ENCODE data around the gene MAD1L1. TPM values are rescaled to one million over a fixed set of nuclear protein-coding genes. Genes with fewer than 3 reads are reported as not detected.
A peak's percentile ranks its signal among the peaks of the same experiment; 100 is the strongest.
"Not testable (repeated sequence)": the region's sequence is repeated elsewhere in the genome, so short reads cannot be mapped to it uniquely, and the experiment has no call there.

Gene MAD1L1
- total RNA-seq, 2 donors from 2014 or later: 81.3 to 115 TPM

DNA sequence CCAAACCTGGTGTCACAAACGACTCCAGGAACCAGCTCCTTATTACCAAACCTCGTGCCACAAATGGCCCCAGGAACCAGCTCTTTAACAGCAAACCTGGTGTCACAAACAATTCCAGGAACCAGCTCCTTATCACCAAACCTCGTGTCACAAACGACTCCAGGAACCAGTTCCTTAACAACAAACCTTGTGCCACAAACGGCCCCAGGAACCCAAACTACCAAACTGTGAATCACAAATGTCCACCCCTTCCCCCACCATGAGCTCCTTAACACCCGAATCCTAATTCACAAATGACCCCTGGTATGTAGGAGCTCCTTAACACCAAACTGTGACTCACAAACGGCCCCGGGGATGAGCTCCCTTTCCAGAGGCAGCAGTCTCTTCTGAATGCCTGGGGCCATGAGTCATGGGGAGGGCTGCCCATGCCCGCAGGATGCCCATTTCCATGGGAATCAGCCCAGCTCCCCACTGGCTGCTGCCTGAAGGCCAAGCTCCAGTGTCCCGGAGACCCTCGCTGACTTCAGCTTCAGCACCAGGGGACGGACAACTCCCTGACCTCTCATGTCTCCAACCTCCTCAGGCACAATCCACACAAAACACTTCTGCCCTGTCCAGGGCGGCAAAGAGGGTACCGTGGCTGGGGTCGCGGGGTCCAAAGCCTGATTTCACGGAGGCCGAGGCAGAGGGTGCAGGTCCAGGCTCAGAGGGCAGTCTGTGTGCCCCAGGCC lies 349.5 kb downstream of the MAD1L1 start:
- Mint-ChIP-seq H3K27ac (peak overlapping the region; percentile 32), H3K27me3 (no peaks in the 10 kb centered on the region), H3K36me3 (ENCODE audit: low read depth) (peaks cover 7% of the 10 kb centered on the region), H3K4me1 (peaks cover 18% of the 10 kb centered on the region), H3K4me3 (no peak overlapping the region)
- ATAC-seq: no peak
- H3K9me3 ChIP-seq (ENCODE audit: control insufficient read depth, low read length, poor library complexity, severe bottlenecking): peaks cover 2% of the 10 kb centered on the region
- no peak for DNase-seq

DNA sequence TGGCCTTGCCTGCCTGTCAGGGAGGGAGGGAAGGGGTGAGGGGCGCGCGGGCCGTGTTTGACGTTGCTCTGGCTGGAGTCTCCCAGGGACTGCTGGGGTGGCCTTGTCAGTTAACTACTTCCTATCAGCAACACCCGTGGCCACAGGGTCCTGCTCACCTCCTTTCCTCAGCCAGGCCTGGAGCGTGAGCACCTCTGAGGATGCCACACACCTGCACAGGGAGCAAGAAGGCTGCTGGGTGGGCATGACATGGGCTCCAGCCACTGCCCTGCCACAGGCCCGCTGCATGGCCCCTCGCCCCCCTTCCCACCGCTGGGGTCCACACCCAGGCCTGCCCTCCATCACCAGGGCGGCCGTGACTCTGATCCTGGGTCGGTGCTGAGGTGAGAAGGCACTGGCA lies 350.3 kb downstream of the MAD1L1 start:
- Mint-ChIP-seq H3K27ac (peak overlapping the region; percentile 32), H3K36me3 (ENCODE audit: low read depth) (no peaks in the 10 kb centered on the region), H3K4me1 (peaks cover 18% of the 10 kb centered on the region), H3K27me3 (no peaks in the 10 kb centered on the region), H3K4me3 (no peak overlapping the region)
- ATAC-seq: no peak
- DNase-seq: no peak
- peaks cover 2% of the 10 kb centered on the region for H3K9me3 ChIP-seq (ENCODE audit: control insufficient read depth, low read length, poor library complexity, severe bottlenecking)

DNA sequence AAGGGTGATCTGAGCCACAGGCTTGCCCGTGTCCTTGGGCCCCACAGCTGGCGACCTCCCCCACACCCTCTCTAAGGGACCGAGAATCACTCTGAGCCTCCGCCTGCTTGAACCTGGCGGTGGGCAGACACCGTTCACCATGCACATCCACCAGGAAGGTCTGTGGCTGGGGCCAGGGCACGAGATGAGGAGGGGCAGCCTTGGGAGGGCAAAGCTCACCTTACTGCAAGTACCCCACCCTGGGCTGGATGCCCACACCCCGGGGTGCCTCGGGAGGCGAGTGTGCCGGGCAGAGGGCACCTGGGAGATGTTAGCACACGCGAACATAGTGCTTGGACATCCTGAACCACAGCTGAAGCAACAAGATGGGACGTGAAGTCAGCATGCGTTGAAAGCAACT lies 350.8 kb downstream of the MAD1L1 start:
- no peak for ATAC-seq
- H3K27me3 Mint-ChIP-seq: no peaks in the 10 kb centered on the region
- H3K27ac Mint-ChIP-seq: no peak overlapping the region
- H3K4me1 Mint-ChIP-seq: peaks cover 18% of the 10 kb centered on the region
- DNase-seq: no peak
- peaks cover 2% of the 10 kb centered on the region for H3K9me3 ChIP-seq (ENCODE audit: control insufficient read depth, low read length, poor library complexity, severe bottlenecking)
- H3K36me3 Mint-ChIP-seq (ENCODE audit: low read depth): no peaks in the 10 kb centered on the region
- no peak overlapping the region for H3K4me3 Mint-ChIP-seq

DNA sequence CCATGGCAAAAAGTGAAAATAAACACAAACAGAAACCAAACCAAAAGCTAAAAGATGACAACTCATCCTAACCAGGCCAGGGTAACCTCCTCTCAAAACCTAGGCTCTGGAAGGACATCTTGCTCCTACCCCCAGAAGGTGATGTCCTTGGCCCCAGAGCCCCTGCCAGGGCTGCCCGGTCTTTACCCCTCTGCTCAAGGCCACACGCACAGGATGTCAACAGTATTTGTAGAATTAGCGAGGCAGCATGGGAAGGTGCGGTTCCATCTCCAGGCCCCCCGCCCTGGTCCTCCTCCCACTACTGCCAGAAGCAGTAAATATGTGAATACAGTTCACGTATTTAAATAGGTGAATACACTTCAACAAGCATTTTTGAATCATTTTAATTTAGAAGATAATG lies 356.1 kb downstream of the MAD1L1 start:
- DNase-seq; ATAC-seq; H3K27me3 Mint-ChIP-seq; H3K9me3 ChIP-seq (ENCODE audit: control insufficient read depth, low read length, poor library complexity, severe bottlenecking); H3K36me3 Mint-ChIP-seq (ENCODE audit: low read depth); H3K27ac Mint-ChIP-seq; H3K4me3 Mint-ChIP-seq: not testable (repeated sequence)
- peaks cover 15% of the 10 kb centered on the region for H3K4me1 Mint-ChIP-seq

DNA sequence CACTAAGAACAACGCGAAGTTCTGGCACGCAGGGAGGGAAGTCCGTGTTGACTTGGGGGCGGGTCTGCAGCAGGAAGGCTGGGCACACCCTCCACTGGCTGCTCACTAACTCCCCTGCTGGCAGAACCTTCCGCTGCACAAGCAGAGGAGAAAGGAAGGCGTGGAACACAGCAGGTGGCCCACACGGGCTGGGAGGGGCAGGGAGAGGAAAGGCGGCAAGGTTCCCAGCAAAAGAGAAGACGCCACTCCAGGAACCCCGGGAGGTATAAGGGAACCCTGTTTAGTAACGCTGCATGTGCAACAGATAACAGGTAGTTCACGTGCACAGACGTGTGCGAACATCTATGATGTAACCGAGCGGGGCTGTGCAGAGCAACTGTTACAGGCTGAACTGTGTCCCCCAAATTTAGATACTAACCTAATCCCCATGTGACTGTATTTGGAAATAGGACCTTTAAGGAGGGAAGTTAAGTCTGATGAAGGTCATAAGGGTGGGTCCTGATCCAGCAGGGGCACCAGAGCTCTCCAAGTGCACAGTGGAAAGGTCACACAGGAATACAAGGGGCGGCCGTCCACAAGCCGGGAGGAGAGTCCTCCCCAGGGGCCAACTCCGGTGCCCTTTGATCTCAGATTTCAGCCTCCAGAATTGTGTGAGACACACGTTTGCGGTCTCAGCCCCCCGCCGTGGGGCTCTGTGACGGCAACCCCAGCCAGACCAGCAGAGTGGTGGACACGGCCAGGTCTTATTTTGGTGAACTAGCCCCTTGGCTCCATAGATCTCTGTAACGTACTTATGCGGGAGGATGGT lies 357.1 kb downstream of the MAD1L1 start:
- H3K4me1 Mint-ChIP-seq: peaks cover 13% of the 10 kb centered on the region
- H3K36me3 Mint-ChIP-seq (ENCODE audit: low read depth); DNase-seq; H3K27me3 Mint-ChIP-seq; H3K4me3 Mint-ChIP-seq; H3K27ac Mint-ChIP-seq; H3K9me3 ChIP-seq (ENCODE audit: control insufficient read depth, low read length, poor library complexity, severe bottlenecking): not testable (repeated sequence)
- ATAC-seq: peak; percentile 91

DNA sequence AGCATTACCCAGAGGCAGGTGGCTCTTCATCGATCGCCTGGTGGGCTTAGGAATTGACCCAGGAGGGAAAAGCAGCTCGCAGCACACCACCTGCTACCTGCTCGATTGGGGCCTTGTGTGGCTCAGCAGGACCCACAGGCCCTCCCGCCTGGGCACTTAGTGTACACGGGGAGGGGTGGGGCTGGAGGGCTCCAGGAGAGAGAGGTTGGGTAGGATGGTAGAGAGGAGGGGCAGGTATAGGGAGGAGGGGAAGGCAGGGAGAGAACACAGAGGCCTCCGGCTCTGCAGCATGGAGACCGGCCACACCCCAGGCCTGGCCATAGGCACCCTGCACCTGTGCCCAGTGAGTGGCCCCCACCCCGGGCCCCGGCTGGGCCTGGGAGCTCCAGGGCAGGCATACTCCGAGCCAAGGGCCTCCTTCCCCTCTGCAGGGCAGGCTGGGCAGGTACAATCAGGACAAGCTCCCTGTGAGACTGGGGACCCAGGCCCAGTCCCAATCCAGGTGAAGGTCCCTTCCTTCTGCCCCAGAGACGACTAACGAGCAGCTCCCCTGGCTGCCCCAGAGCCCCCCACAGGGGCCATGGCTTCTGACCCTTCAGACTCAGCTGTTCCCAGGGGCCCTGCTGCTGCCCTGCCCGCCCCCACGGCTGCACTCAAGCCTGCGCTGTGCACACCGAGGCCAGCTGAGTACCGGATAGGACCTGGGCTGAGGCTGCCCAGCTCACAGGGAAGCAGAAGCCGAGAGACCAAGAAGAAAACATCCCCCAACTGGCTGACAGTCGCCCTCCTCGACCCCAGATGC lies 358.0 kb downstream of the MAD1L1 start:
- H3K36me3 Mint-ChIP-seq (ENCODE audit: low read depth); ATAC-seq; H3K9me3 ChIP-seq (ENCODE audit: control insufficient read depth, low read length, poor library complexity, severe bottlenecking); H3K27me3 Mint-ChIP-seq; H3K4me3 Mint-ChIP-seq; DNase-seq; H3K27ac Mint-ChIP-seq: not testable (repeated sequence)
- peaks cover 13% of the 10 kb centered on the region for H3K4me1 Mint-ChIP-seq

DNA sequence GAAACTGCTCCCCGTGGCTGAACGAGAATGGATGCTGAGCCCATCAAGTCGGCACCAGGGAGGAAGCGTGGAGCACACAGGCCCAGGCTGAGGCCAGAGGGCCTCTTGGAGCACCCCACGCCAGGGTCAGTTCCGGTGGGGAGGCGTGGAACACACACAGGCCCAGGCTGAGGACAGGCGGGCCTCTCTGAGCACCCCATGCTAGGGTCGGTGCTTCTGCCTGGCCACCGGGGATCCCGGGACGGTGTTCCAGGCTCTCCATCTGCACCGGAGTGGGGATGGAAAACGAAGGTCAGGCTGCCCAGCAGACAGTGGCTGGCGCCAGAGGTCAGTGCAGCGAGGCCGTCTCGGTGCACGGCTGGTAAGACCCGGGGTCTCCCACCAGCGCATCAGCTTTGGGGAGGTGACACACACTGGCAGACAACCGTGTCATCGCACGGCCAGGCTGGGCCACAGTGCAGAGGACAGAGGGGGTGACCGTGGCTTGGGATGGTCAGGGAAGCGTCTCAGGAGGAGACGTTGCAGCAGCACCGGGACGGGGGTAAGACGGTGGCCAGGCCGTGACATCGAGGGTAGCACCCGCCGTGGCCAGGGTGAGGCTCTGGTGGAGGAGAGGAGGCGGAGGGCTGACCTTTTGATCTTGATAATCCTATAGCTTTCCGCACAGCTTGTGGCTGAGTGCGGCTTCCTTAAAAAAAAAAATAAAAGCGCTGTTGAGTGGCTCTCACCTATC lies 358.7 kb downstream of the MAD1L1 start:
- H3K27me3 Mint-ChIP-seq: no peaks in the 10 kb centered on the region
- no peak overlapping the region for H3K27ac Mint-ChIP-seq
- no peak for DNase-seq

DNA sequence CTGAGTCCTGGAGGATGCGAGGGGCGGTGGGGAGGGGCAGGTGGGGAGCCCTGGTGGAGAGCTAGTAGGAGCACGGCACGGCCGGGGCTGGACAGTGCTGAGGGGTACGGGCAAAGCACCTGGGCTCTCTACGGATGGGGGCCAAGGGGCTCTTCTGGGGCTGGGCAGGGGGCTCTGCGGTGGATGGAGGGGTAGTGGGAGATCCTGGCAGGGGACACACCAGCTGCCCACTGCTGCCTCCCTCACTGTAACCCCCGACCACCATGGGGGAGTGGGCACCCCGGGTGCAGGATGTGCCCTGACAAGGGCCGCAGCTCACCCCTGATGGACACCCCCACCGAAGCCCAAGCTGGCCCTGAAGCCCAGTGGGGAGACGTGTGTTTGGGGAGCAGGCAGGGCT lies 359.3 kb downstream of the MAD1L1 start:
- ATAC-seq (no peak), DNase-seq (no peak)
- peaks cover 13% of the 10 kb centered on the region for H3K4me1 Mint-ChIP-seq
- H3K4me3 Mint-ChIP-seq: no peak overlapping the region
- no peaks in the 10 kb centered on the region for H3K36me3 Mint-ChIP-seq (ENCODE audit: low read depth)
- H3K9me3 ChIP-seq (ENCODE audit: control insufficient read depth, low read length, poor library complexity, severe bottlenecking): no peaks in the 10 kb centered on the region
- no peaks in the 10 kb centered on the region for H3K27me3 Mint-ChIP-seq
- H3K27ac Mint-ChIP-seq: no peak overlapping the region

More for the DNA sequence above, 358.7 kb downstream of the MAD1L1 start:
- Mint-ChIP-seq H3K4me3 (peak overlapping the region; percentile 31), H3K36me3 (ENCODE audit: low read depth) (no peaks in the 10 kb centered on the region), H3K4me1 (peaks cover 13% of the 10 kb centered on the region)
- ATAC-seq: no peak
- no peaks in the 10 kb centered on the region for H3K9me3 ChIP-seq (ENCODE audit: control insufficient read depth, low read length, poor library complexity, severe bottlenecking)

DNA sequence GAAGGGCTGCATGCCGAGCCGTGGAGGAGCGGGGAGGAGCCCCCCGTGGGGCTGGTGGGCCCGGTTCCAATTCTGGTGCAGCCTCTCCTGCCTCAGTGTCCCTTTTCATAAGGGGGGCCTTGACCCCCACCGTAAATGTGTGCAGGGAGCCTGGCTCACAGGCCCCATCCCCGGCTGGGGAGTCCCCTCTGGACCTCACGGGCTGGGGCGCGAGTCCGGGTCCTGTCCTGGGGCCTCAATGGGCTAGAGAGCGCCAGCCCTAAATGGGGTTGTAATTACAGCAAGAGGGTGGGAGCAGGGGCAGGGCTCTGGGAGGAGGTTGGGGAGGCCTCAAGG lies 359.7 kb downstream of the MAD1L1 start:
- Mint-ChIP-seq H3K4me1 (peaks cover 13% of the 10 kb centered on the region), H3K36me3 (ENCODE audit: low read depth) (no peaks in the 10 kb centered on the region)
- no peak for ATAC-seq

DNA sequence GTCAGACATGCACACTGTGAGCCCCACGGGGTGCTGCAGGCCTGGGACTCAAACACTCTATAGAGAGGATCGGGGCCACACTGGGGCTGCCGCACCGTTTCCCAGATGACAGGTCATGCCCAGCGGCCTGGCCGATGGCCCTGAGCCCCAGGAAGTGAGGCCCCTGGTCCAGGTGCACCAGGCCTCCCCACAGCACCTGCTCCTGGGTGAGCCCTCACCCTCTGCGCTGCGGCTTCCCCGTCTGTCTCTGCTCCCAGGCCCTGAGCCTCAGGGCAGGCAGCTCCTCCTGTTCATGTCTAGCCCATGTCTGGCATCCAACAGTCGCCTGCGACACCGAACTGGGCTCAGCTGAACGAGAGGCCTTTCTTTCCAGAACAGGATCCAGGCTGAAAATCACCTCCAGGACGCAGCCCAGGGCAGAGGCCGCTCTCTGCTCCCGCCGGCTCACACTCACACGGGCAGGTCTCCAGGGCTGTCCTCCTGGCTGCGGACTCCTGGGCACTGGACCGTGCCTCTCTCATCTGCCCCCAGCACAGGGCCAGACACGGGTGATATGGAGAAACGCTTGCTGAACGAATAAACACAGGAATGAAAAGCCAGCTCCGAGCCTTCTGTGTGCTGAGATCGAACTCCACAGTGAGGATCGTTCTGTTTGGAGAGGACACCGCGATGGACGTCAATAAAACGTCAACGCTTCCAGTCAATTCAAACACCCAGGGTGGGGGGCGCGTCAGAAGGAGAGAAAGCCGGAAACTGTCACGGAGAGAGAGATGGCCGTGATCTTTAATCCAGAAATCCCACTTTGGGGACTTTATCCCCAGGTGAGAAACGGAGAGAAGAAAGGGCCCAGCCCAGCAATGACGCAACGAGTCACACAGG lies 360.3 kb downstream of the MAD1L1 start:
- H3K27ac Mint-ChIP-seq: no peak overlapping the region
- no peak for DNase-seq
- no peak for ATAC-seq
- H3K4me1 Mint-ChIP-seq: peaks cover 13% of the 10 kb centered on the region
- no peak overlapping the region for H3K4me3 Mint-ChIP-seq
- no peaks in the 10 kb centered on the region for H3K36me3 Mint-ChIP-seq (ENCODE audit: low read depth)
- H3K9me3 ChIP-seq (ENCODE audit: control insufficient read depth, low read length, poor library complexity, severe bottlenecking): no peaks in the 10 kb centered on the region
- H3K27me3 Mint-ChIP-seq: no peaks in the 10 kb centered on the region

More for the DNA sequence above, 359.7 kb downstream of the MAD1L1 start:
- no peaks in the 10 kb centered on the region for H3K9me3 ChIP-seq (ENCODE audit: control insufficient read depth, low read length, poor library complexity, severe bottlenecking)
- DNase-seq: no peak
- H3K4me3 Mint-ChIP-seq: no peak overlapping the region
- H3K27ac Mint-ChIP-seq: no peak overlapping the region
- H3K27me3 Mint-ChIP-seq: no peaks in the 10 kb centered on the region

DNA sequence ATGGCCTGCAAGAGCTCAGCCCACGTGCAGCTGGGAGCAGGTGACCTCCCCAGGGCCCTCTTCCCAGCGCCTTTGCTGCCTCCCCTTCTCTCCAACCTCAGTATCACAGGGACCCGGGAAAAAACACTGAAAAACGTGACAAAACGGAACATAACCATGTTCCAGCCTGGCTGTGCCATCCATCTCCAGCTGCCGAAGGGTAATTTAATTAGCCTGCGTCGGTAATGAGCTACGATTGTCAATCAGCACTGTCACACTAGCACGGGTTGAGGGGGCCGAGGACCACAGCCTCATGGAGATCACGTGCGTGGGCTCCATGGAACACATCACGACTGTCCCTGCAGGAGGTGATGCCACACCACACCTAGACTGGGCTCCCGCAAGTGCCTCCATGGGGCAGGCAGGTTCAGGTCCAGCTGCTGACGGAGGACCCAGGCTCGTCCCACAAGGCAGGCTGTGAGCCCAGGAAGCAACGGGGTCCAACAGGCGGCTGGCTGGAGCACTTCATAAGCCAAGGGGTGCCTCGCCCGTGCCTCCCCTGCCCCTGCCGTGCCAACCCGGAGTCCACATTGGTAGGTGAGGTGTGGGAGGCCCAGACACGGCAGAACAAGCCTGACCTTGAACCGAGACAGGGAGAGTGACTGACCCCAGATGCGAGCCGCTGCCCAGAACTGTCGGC lies 363.2 kb downstream of the MAD1L1 start:
- Mint-ChIP-seq H3K27me3 (no peaks in the 10 kb centered on the region), H3K4me3 (no peak overlapping the region), H3K36me3 (ENCODE audit: low read depth) (peaks cover 3% of the 10 kb centered on the region), H3K4me1 (peaks cover 11% of the 10 kb centered on the region), H3K27ac (no peak overlapping the region)
- no peak for ATAC-seq
- no peak for DNase-seq
- no peaks in the 10 kb centered on the region for H3K9me3 ChIP-seq (ENCODE audit: control insufficient read depth, low read length, poor library complexity, severe bottlenecking)

Data from T-helper 17 cell (primary cell).